ENCODE results near the gene TEX47.

The TEX47 gene

GRCh38 chr7:88795553-88795952, at the start of gene TEX47:
Gene TEX47, minus strand, starts transcription at chr7:88795737. Its CDS starts 795 bp downstream, at chr7:88794942.
- ATAC-seq (ENCODE audit: low read depth) (no peak), DNase-seq (ENCODE audit: low spot score) (no peak)
- Histone ChIP-seq H3K27me3 (ENCODE audit: insufficient read depth, poor library complexity, severe bottlenecking) (no peaks in the 10 kb centered on the region), H3K4me3 (ENCODE audit: severe bottlenecking) (no peak within 1 kb of the TSS), H3K27ac (ENCODE audit: poor library complexity, severe bottlenecking) (no peak within 1 kb of the TSS), H3K36me3 (ENCODE audit: low read depth) (no peaks in the 10 kb centered on the region), H3K4me1 (ENCODE audit: insufficient read depth, poor library complexity, severe bottlenecking) (no peaks in the 10 kb centered on the region), H3K9me3 (ENCODE audit: severe bottlenecking) (no peaks in the 10 kb centered on the region)
- TF ChIP-seq CTCF (IDR thresholded peaks at IDR 0.05; ENCODE audit: poor library complexity, severe bottlenecking), result no peak

GRCh38 chr7:88845091-88845490, 49.6 kb upstream of the TEX47 start:
- no peaks in the 10 kb centered on the region for H3K9me3 ChIP-seq (ENCODE audit: severe bottlenecking)
- H3K4me1 ChIP-seq (ENCODE audit: insufficient read depth, poor library complexity, severe bottlenecking), result no peaks in the 10 kb centered on the region
- no peaks in the 10 kb centered on the region for H3K27me3 ChIP-seq (ENCODE audit: insufficient read depth, poor library complexity, severe bottlenecking)
- no peak for TF ChIP-seq CTCF (IDR thresholded peaks at IDR 0.05; ENCODE audit: poor library complexity, severe bottlenecking)
- no peak for DNase-seq (ENCODE audit: low spot score)
- H3K27ac ChIP-seq (ENCODE audit: poor library complexity, severe bottlenecking), result no peak overlapping the region
- no peak for ATAC-seq (ENCODE audit: low read depth)
- H3K36me3 ChIP-seq (ENCODE audit: low read depth), result no peaks in the 10 kb centered on the region
- H3K4me3 ChIP-seq (ENCODE audit: severe bottlenecking), result no peak overlapping the region

GRCh38 chr7:88842201-88842600, 46.7 kb upstream of the TEX47 start:
- H3K27me3 ChIP-seq (ENCODE audit: insufficient read depth, poor library complexity, severe bottlenecking), result no peaks in the 10 kb centered on the region
- no peaks in the 10 kb centered on the region for H3K4me1 ChIP-seq (ENCODE audit: insufficient read depth, poor library complexity, severe bottlenecking)
- DNase-seq (ENCODE audit: low spot score) (no peak), ATAC-seq (ENCODE audit: low read depth) (no peak)
- no peaks in the 10 kb centered on the region for H3K9me3 ChIP-seq (ENCODE audit: severe bottlenecking)
- no peak overlapping the region for H3K4me3 ChIP-seq (ENCODE audit: severe bottlenecking)
- no peak for TF ChIP-seq CTCF (IDR thresholded peaks at IDR 0.05; ENCODE audit: poor library complexity, severe bottlenecking)
- no peak overlapping the region for H3K27ac ChIP-seq (ENCODE audit: poor library complexity, severe bottlenecking)
- H3K36me3 ChIP-seq (ENCODE audit: low read depth), result no peaks in the 10 kb centered on the region

GRCh38 chr7:88835147-88835728, 39.7 kb upstream of the TEX47 start:
- H3K9me3 ChIP-seq (ENCODE audit: severe bottlenecking), result no peaks in the 10 kb centered on the region
- ATAC-seq (ENCODE audit: low read depth), result peak; percentile 42; the same call in 1 of the 3 replicates

More at GRCh38 chr7:88835147-88835728, 39.7 kb upstream of the TEX47 start:
- Histone ChIP-seq H3K4me3 (ENCODE audit: severe bottlenecking) (no peak overlapping the region), H3K36me3 (ENCODE audit: low read depth) (no peaks in the 10 kb centered on the region), H3K4me1 (ENCODE audit: insufficient read depth, poor library complexity, severe bottlenecking) (no peaks in the 10 kb centered on the region), H3K27me3 (ENCODE audit: insufficient read depth, poor library complexity, severe bottlenecking) (no peaks in the 10 kb centered on the region), H3K27ac (ENCODE audit: poor library complexity, severe bottlenecking) (no peak overlapping the region)
- TF ChIP-seq CTCF (IDR thresholded peaks at IDR 0.05; ENCODE audit: poor library complexity, severe bottlenecking), result peak; percentile 54
- DNase-seq (ENCODE audit: low spot score), result no peak
